Tibial nerve (tissue), 3 donors: ENCODE data around the gene ACOT11.

ENCODE experiments used
- CTCF ChIP-seq, 5 experiments: fragments of 200-600 bp in 3 of 5; fragments of 450-650 bp in 2 of 5; sonication (generic) in 3 of 5; IDR thresholded peaks; one replicate each; pipeline ENCODE4 v1.5.1; 2016 to 2019; ENCODE audit warnings: antibody characterized with exemption in 5 of 5, mild to moderate bottlenecking in 3 of 5, moderate library complexity in 2 of 5
- POLR2A ChIP-seq, 2 donors: fragments of 450-650 bp; IDR thresholded peaks; one replicate each; pipeline ENCODE4 v1.6.1; 2017; ENCODE audit warnings: antibody characterized with exemption in 2 of 2, mild to moderate bottlenecking in 2 of 2, moderate library complexity in 2 of 2

DNA sequence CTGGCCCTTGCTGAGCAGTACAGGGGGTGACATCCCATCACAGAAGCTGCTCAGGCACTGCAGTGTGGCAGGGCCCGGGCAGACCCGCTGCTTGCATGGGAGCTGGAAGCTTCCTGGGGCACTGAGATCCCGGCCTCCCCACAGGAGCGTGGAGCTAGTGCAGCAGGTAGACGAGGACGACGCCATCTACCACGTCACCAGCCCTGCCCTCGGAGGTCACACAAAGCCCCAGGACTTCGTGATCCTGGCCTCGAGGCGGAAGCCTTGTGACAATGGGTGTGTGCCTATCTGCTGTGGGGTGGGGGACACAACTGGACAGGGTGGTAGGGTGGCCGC is 58.9 kb downstream of the ACOT11 start:
- TF ChIP-seq POLR2A (IDR thresholded peaks at IDR 0.05), result no peak
- TF ChIP-seq CTCF (IDR thresholded peaks at IDR 0.05), result no peak
